ENCODE data around the gene NEGR1.

DNA sequence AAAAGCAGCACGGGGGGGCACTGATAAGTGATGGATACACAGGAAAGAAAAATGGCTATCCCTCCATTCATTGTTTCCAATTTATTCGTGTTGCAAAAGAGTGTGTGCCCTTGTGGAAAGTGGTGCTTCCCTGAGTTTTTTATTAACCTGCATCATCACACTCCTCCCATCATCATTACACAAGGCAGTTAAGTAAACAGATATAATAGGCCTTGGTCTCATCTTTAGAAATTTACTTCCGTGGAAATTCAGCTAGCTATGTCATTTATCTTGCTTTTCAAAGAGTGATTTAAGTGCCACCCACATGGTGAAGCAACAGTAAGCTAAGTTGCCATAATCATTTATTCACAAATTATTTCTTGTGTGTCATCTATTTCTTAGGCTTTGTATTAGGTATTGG lies 473.3 kb downstream of the NEGR1 start:
- TF ChIP-seq, protein P1, sequence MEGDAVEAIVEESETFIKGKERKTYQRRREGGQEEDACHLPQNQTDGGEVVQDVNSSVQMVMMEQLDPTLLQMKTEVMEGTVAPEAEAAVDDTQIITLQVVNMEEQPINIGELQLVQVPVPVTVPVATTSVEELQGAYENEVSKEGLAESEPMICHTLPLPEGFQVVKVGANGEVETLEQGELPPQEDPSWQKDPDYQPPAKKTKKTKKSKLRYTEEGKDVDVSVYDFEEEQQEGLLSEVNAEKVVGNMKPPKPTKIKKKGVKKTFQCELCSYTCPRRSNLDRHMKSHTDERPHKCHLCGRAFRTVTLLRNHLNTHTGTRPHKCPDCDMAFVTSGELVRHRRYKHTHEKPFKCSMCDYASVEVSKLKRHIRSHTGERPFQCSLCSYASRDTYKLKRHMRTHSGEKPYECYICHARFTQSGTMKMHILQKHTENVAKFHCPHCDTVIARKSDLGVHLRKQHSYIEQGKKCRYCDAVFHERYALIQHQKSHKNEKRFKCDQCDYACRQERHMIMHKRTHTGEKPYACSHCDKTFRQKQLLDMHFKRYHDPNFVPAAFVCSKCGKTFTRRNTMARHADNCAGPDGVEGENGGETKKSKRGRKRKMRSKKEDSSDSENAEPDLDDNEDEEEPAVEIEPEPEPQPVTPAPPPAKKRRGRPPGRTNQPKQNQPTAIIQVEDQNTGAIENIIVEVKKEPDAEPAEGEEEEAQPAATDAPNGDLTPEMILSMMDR (conservative IDR thresholded peaks at IDR 0.05): no peak
- TF ChIP-seq EZH2 (IDR thresholded peaks at IDR 0.05; ENCODE audit: low read depth): no peak

Data from PC-9 (cell line).